GM19438 (cell line): ENCODE results near the gene SLC35D1.
"Not testable (repeated sequence)": the region's sequence is repeated elsewhere in the genome, so short reads cannot be mapped to it uniquely, and the experiment has no call there.

Experiments used
- ATAC-seq: cut with Tn5 transposase; IDR thresholded peaks from one replicate; pipeline ENCODE4 v1.9.1; 2021; ENCODE audit warnings: low read depth; ENCODE audit not compliant: unreplicated experiment

The SLC35D1 gene

GRCh38 chr1:66996018-66996682, 57.8 kb downstream of the SLC35D1 start:
- ATAC-seq, result peak; percentile 65

- no peak for ATAC-seq
Measured at GRCh38 chr1:66993076-66993475, 60.9 kb downstream of the SLC35D1 start.

- no peak for ATAC-seq
Measured at GRCh38 chr1:66985835-66986234, 68.1 kb downstream of the SLC35D1 start.

- ATAC-seq, result peak; percentile 80
Measured at GRCh38 chr1:66984491-66984890, 69.5 kb downstream of the SLC35D1 start.

GRCh38 chr1:66982561-66983260, 71.2 kb downstream of the SLC35D1 start:
- peak; percentile 57 for ATAC-seq

GRCh38 chr1:66981679-66982078, 72.3 kb downstream of the SLC35D1 start:
- no peak for ATAC-seq

- no peak for ATAC-seq
Measured at GRCh38 chr1:66980745-66981367, 73.1 kb downstream of the SLC35D1 start.

GRCh38 chr1:66979621-66980020, 74.3 kb downstream of the SLC35D1 start:
- ATAC-seq, result not testable (repeated sequence)

GRCh38 chr1:66978201-66978600, 75.7 kb downstream of the SLC35D1 start:
- no peak for ATAC-seq

- ATAC-seq, result no peak
Measured at GRCh38 chr1:66968574-66968973, 85.4 kb downstream of the SLC35D1 start.

GRCh38 chr1:66966188-66966873, 87.6 kb downstream of the SLC35D1 start:
- ATAC-seq, result not testable (repeated sequence)

- ATAC-seq, result no peak
Measured at GRCh38 chr1:66957938-66958337, 96.0 kb downstream of the SLC35D1 start.

- ATAC-seq, result peak; percentile 75
Measured at GRCh38 chr1:66954208-66954607, 99.7 kb downstream of the SLC35D1 start.

- ATAC-seq, result no peak
Measured at GRCh38 chr1:66951513-66951912, 102.4 kb downstream of the SLC35D1 start.
